HepG2 (cell line): ENCODE results near the gene ABHD1. TPM values are rescaled to one million over a fixed set of nuclear protein-coding genes. Genes with fewer than 3 reads are reported as not detected.

Experiments
- CBX1 ChIP-seq: IDR thresholded peaks from one replicate; pipeline ENCODE4 v1.6.1; 2016; ENCODE audit warnings: antibody characterized with exemption, low read depth
- MYNN ChIP-seq: sonication (generic); formaldehyde crosslinking; IDR thresholded peaks from 2 replicates; pipeline ENCODE4 v1.4.0; 2020; ENCODE audit warnings: mild to moderate bottlenecking, low read depth, missing genetic modification reagents
- POLR2G ChIP-seq: fragments of 200-400 bp; formaldehyde crosslinking; IDR thresholded peaks from 2 replicates; pipeline ENCODE4 v1.6.1; 2018; ENCODE audit warnings: mild to moderate bottlenecking, low read depth, low read length, moderate library complexity
- SKI ChIP-seq: fragments of 450-650 bp; IDR thresholded peaks from one replicate; pipeline ENCODE4 v1.6.1; 2018; ENCODE audit warnings: mild to moderate bottlenecking; ENCODE audit not compliant: partially characterized antibody
- STAG1 ChIP-seq: sonication (generic); formaldehyde crosslinking; IDR thresholded peaks from 2 replicates; pipeline ENCODE4 v1.4.0; 2020; ENCODE audit warnings: missing genetic modification reagents
- ZFP1 ChIP-seq: IDR thresholded peaks from 2 replicates; pipeline ENCODE4 v1.6.1; 2016
- ZNF20 ChIP-seq: sonication (generic); formaldehyde crosslinking; IDR thresholded peaks from 2 replicates; pipeline ENCODE4 v1.4.0; 2020; ENCODE audit warnings: mild to moderate bottlenecking, moderate library complexity, missing genetic modification reagents
- ZNF205 ChIP-seq: IDR thresholded peaks from 2 replicates; pipeline ENCODE4 v1.6.1; 2018; ENCODE audit warnings: missing biosample characterization, missing genetic modification reagents
- ZNF713 ChIP-seq: sonication (generic); formaldehyde crosslinking; IDR thresholded peaks from 2 replicates; pipeline ENCODE4 v1.4.0; 2020; ENCODE audit warnings: mild to moderate bottlenecking, missing genetic modification reagents
- ZNF780A ChIP-seq: sonication (generic); formaldehyde crosslinking; IDR thresholded peaks from 2 replicates; pipeline ENCODE4 v1.8.0; 2022; ENCODE audit warnings: mild to moderate bottlenecking, missing genetic modification reagents, moderate library complexity
- polyA plus RNA-seq, 8 experiments: library from polyadenylated mRNA; depleted of rRNA in 3 of 8; stranded (reverse) in 7 of 8; unstranded in 1 of 8; fragments of >200 nt; fragmentation: Illumina TruSeq in 4 of 8; extraction: Trizol in 4 of 8; gene quantifications; 2 replicates each; pipeline versions ENCODE4 v1.2.1 to v1.2.3, GENCODE V29; 2011 to 2016; ENCODE audit warnings: low read depth in 4 of 8, missing spikeins in 1 of 8, mixed read lengths in 1 of 8; ENCODE audit not compliant: insufficient read depth in 1 of 8
- total RNA-seq, 5 experiments: library from RNA; depleted of rRNA; stranded (reverse); fragments of >200 nt; fragmentation: Illumina TruSeq; extraction: Trizol; gene quantifications; 2 replicates each; pipeline ENCODE4 v1.2.3, GENCODE V29; 2016; ENCODE audit warnings: low read depth in 1 of 5
- TF ChIP-seq, protein P1 (sequence below): sonication (generic); formaldehyde crosslinking; IDR thresholded peaks from 2 replicates; pipeline ENCODE4 v1.4.0; 2020; ENCODE audit warnings: missing genetic modification reagents, borderline replicate concordance
- TF ChIP-seq, protein P2 (sequence below): sonication (generic); formaldehyde crosslinking; IDR thresholded peaks from 2 replicates; pipeline ENCODE4 v1.8.0; 2022; ENCODE audit warnings: missing genetic modification reagents, low read depth, mild to moderate bottlenecking, borderline replicate concordance
- TF ChIP-seq, protein P3 (sequence below): sonication (generic); formaldehyde crosslinking; IDR thresholded peaks from 2 replicates; pipeline ENCODE4 v1.4.0; 2020; ENCODE audit warnings: missing genetic modification reagents
- TF ChIP-seq, protein P4 (sequence below): sonication (generic); formaldehyde crosslinking; IDR thresholded peaks from 2 replicates; pipeline ENCODE4 v1.4.0; 2020; ENCODE audit warnings: missing genetic modification reagents
- TF ChIP-seq, protein P5 (sequence below): sonication (generic); formaldehyde crosslinking; IDR thresholded peaks from 2 replicates; pipeline ENCODE4 v1.4.0; 2020; ENCODE audit warnings: mild to moderate bottlenecking, missing genetic modification reagents, borderline replicate concordance
- TF ChIP-seq, protein P6 (sequence below): sonication (generic); formaldehyde crosslinking; IDR thresholded peaks from 2 replicates; pipeline ENCODE4 v1.4.0; 2020; ENCODE audit warnings: missing genetic modification reagents
- TF ChIP-seq, protein P7 (sequence below): sonication (generic); formaldehyde crosslinking; IDR thresholded peaks from 2 replicates; pipeline ENCODE4 v1.4.0; 2020; ENCODE audit warnings: mild to moderate bottlenecking, missing genetic modification reagents

ABHD1 gene
- total and polyA plus RNA-seq, 2 of the 13 experiments (the other 11 are each of a cell fraction or from before 2014, with no cell fraction given): 0.04 to 0.81 TPM

DNA sequence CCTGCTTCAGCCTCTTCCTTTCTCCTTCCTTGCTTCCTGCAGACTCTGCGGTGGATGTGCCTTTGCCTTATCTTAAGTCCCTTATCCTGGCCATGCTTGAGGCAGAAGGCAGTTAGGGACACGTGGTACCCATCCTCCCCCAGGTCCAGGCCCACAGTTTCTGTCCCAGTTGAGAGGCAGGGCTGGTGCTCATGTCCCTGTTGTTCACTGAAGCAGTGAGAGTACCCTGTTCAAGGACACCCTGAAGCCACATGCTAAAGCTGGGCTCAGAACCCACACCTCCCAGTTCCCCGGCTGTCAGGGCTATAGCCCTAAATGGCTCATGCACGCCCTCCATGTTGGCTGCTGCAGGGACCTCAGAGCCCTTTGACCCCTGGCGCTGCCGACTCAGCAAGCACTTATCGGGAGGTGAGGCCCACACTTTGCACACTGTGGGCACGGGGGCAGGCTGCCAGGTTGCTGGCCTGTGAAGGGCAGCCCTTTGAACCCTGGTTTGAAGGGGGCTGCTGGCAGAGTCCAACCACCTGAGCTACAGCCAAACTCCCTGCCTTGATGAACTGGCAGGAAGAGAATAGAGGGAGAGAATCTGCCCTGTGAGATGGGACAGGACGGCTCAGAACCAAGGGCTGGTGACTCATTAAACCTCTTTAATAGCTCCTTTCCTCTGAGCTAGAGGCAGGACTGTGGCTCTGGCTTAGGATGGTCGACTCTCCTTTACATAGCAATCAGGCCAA, 30.8 kb upstream of the ABHD1 start (continued):
- TF ChIP-seq, protein P1, sequence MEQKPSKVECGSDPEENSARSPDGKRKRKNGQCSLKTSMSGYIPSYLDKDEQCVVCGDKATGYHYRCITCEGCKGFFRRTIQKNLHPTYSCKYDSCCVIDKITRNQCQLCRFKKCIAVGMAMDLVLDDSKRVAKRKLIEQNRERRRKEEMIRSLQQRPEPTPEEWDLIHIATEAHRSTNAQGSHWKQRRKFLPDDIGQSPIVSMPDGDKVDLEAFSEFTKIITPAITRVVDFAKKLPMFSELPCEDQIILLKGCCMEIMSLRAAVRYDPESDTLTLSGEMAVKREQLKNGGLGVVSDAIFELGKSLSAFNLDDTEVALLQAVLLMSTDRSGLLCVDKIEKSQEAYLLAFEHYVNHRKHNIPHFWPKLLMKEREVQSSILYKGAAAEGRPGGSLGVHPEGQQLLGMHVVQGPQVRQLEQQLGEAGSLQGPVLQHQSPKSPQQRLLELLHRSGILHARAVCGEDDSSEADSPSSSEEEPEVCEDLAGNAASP: peak; percentile 87
- no peak; the same call in 1 of the 2 replicates for TF ChIP-seq MYNN (CRISPR knock-in tag)
- TF ChIP-seq ZFP1 (CRISPR knock-in tag): no peak; the same call in 1 of the 2 replicates
- TF ChIP-seq, protein P2, sequence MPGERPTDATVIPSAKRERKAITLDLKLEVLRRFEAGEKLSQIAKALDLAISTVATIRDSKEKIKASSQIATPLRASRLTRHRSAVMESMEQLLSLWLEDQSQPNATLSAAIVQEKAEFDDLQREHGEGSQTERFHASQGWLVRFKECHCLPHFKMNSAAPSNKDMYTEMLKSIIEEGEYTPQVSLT (CRISPR knock-in tag): no peak; the same call in 1 of the 2 replicates
- TF ChIP-seq POLR2G: peak; percentile 67
- TF ChIP-seq CBX1: no peak
- TF ChIP-seq, protein P3, sequence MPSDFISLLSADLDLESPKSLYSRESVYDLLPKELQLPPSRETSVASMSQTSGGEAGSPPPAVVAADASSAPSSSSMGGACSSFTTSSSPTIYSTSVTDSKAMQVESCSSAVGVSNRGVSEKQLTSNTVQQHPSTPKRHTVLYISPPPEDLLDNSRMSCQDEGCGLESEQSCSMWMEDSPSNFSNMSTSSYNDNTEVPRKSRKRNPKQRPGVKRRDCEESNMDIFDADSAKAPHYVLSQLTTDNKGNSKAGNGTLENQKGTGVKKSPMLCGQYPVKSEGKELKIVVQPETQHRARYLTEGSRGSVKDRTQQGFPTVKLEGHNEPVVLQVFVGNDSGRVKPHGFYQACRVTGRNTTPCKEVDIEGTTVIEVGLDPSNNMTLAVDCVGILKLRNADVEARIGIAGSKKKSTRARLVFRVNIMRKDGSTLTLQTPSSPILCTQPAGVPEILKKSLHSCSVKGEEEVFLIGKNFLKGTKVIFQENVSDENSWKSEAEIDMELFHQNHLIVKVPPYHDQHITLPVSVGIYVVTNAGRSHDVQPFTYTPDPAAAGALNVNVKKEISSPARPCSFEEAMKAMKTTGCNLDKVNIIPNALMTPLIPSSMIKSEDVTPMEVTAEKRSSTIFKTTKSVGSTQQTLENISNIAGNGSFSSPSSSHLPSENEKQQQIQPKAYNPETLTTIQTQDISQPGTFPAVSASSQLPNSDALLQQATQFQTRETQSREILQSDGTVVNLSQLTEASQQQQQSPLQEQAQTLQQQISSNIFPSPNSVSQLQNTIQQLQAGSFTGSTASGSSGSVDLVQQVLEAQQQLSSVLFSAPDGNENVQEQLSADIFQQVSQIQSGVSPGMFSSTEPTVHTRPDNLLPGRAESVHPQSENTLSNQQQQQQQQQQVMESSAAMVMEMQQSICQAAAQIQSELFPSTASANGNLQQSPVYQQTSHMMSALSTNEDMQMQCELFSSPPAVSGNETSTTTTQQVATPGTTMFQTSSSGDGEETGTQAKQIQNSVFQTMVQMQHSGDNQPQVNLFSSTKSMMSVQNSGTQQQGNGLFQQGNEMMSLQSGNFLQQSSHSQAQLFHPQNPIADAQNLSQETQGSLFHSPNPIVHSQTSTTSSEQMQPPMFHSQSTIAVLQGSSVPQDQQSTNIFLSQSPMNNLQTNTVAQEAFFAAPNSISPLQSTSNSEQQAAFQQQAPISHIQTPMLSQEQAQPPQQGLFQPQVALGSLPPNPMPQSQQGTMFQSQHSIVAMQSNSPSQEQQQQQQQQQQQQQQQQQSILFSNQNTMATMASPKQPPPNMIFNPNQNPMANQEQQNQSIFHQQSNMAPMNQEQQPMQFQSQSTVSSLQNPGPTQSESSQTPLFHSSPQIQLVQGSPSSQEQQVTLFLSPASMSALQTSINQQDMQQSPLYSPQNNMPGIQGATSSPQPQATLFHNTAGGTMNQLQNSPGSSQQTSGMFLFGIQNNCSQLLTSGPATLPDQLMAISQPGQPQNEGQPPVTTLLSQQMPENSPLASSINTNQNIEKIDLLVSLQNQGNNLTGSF (CRISPR knock-in tag): no peak
- no peak for TF ChIP-seq ZNF20 (CRISPR knock-in tag)
- TF ChIP-seq, protein P4, sequence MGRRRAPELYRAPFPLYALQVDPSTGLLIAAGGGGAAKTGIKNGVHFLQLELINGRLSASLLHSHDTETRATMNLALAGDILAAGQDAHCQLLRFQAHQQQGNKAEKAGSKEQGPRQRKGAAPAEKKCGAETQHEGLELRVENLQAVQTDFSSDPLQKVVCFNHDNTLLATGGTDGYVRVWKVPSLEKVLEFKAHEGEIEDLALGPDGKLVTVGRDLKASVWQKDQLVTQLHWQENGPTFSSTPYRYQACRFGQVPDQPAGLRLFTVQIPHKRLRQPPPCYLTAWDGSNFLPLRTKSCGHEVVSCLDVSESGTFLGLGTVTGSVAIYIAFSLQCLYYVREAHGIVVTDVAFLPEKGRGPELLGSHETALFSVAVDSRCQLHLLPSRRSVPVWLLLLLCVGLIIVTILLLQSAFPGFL (CRISPR knock-in tag): no peak
- TF ChIP-seq ZNF205 (CRISPR knock-in tag): peak; percentile 84
- peak; percentile 70 for TF ChIP-seq SKI
- TF ChIP-seq, protein P5, sequence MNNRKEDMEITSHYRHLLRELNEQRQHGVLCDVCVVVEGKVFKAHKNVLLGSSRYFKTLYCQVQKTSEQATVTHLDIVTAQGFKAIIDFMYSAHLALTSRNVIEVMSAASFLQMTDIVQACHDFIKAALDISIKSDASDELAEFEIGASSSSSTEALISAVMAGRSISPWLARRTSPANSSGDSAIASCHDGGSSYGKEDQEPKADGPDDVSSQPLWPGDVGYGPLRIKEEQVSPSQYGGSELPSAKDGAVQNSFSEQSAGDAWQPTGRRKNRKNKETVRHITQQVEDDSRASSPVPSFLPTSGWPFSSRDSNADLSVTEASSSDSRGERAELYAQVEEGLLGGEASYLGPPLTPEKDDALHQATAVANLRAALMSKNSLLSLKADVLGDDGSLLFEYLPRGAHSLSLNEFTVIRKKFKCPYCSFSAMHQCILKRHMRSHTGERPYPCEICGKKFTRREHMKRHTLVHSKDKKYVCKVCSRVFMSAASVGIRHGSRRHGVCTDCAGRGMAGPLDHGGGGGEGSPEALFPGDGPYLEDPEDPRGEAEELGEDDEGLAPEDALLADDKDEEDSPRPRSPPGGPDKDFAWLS (CRISPR knock-in tag): no peak
- no peak for TF ChIP-seq ZNF780A (CRISPR knock-in tag)
- no peak for TF ChIP-seq ZNF713
- TF ChIP-seq, protein P6, sequence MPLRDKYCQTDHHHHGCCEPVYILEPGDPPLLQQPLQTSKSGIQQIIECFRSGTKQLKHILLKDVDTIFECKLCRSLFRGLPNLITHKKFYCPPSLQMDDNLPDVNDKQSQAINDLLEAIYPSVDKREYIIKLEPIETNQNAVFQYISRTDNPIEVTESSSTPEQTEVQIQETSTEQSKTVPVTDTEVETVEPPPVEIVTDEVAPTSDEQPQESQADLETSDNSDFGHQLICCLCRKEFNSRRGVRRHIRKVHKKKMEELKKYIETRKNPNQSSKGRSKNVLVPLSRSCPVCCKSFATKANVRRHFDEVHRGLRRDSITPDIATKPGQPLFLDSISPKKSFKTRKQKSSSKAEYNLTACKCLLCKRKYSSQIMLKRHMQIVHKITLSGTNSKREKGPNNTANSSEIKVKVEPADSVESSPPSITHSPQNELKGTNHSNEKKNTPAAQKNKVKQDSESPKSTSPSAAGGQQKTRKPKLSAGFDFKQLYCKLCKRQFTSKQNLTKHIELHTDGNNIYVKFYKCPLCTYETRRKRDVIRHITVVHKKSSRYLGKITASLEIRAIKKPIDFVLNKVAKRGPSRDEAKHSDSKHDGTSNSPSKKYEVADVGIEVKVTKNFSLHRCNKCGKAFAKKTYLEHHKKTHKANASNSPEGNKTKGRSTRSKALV (CRISPR knock-in tag): no peak
- TF ChIP-seq STAG1 (CRISPR knock-in tag): peak; percentile 27
- TF ChIP-seq, protein P7, sequence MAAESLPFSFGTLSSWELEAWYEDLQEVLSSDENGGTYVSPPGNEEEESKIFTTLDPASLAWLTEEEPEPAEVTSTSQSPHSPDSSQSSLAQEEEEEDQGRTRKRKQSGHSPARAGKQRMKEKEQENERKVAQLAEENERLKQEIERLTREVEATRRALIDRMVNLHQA (CRISPR knock-in tag): no peak
